ENCODE data around the gene ZC3H7A. TPM values are rescaled to one million over a fixed set of nuclear protein-coding genes. Genes with fewer than 3 reads are reported as not detected.
A peak's percentile ranks its signal among the peaks of the same experiment; 100 is the strongest.

Gene ZC3H7A
- total and polyA plus RNA-seq, 7 experiments from 2014 or later: 40.1 to 102 (median 87.1) TPM

DNA sequence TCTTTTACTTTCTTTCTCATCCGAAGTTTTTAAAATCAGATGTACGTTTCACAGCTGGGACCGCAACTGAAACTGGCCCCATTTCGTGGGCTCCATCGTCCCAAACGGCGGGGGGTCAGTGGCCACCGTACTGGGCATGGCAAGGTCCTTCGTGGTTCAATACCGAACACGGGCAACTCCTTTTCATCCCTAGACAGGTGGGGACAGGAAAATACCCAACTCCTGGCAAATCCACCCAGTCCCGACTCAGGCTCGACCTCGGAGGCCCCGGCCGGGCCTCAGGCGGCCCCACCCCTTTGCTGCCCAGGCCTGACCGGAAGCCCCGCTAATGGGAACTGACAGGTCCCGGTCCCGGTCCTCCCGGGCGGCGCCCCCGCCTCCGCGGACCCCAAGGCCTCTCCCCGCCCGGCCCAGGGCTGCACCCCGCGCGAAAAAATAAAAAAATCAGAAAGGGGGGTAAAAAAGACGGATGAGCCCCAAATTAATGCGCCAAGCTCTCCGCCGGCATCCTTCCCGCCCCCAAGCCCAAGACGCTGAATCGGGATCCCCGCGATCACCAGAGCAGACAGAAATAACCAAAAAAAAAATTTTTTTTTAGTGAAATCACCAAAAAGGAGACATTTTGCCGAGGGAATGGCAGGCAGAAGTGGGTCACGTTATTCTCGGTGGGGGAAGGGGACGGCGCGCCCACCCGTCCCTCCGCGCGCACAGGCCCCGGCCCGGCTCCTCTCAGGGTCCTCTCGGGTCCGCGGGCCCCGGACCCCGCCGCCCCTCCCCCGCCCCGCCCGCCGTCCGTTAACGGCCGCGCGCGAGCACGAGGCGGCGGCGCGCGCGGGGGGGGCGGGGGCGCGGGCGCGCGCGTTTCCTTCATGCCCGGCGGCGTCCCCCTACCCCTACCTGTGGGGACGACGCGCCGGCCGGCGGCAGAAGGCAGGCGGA, 562 bp downstream of the ZC3H7A start:
- H3K27me3 Mint-ChIP-seq: no peaks in the 10 kb centered on the region
- ATAC-seq: no peak
- H3K27ac ChIP-seq (ENCODE audit: low read depth, low read length): peak overlapping the region; percentile 97
- intact Hi-C loops (cut with micrococcal nuclease): loop anchor here (1.0 to 10.0 kb wide), 17 partner anchors 13 to 1052 kb away; partner anchors contain the start of genes CLEC16A (in 2 of the 2), RSL1D1 (in 2 of the 2), SNN (in 2 of the 2) and SOCS1 (in 2 of the 2)
- H3K9me3 ChIP-seq (ENCODE audit: control insufficient read depth in 2 of 3, low read length in 3 of 3): no peaks in the 10 kb centered on the region
- H3K27me3 ChIP-seq (ENCODE audit: control insufficient read depth in 2 of 2, insufficient read depth in 2 of 2, low read length in 2 of 2): no peaks in the 10 kb centered on the region
- peaks cover 0 to 6% (median 0%) of the 10 kb centered on the region in 3 experiments for H3K36me3 ChIP-seq (ENCODE audit: control insufficient read depth in 2 of 3, insufficient read depth in 3 of 3, low read length in 3 of 3)
- H3K4me1 Mint-ChIP-seq: peaks cover 60 to 86% (median 80%) of the 10 kb centered on the region in 7 donors
- H3K4me1 ChIP-seq (ENCODE audit: control insufficient read depth in 2 of 2, insufficient read depth in 2 of 2, low read length in 2 of 2): peaks cover 41 to 72% of the 10 kb centered on the region in 2 donors
- no peaks in the 10 kb centered on the region for H3K9me3 Mint-ChIP-seq
- DNase-seq: peak in 7 of 9 donors; percentile 25 to 54 (median 36)
- ChIA-PET POLR2A (interaction anchor here (0.6 to 4.9 kb wide), 16 partner anchors 13 to 855 kb away, joined by 3 to 109 read pairs (median 4); partner anchors contain the start of genes GSPT1 and TXNDC11), CTCF (interaction anchor here (0.7 to 4.0 kb wide), 7 partner anchors 11 to 214 kb away, joined by 3 to 35 read pairs (median 8); partner anchors contain the start of gene TXNDC11)
- H3K27ac Mint-ChIP-seq: peak overlapping the region; percentile 87 to 99 (median 96)
- H3K4me3 ChIP-seq (ENCODE audit: low read length): peak overlapping the region; percentile 81
- peaks cover 0 to 30% (median 0%) of the 10 kb centered on the region in 5 donors for H3K36me3 Mint-ChIP-seq
- H3K4me3 Mint-ChIP-seq: peak overlapping the region; percentile 83 to 97 (median 92)

DNA sequence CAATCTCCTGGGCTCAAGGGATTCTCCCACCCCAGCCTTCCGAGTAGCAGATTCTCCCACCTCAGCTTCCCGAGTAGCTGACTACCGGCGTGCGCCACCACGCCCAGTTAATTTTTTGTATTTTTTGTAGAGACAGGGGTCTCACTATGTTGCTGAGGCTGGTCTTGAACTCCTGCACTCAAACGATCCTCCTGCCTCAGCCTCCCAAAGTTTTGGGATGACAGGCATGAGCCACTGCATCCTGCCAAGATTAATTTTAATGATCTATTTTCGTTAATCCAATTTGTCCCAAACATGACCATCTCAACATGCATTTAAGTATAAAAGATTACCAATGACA, 1.2 kb downstream of the ZC3H7A start:
- ChIA-PET POLR2A (interaction anchor here (1.0 to 4.9 kb wide), 5 partner anchors 12 to 78 kb away, joined by 3 to 109 read pairs (median 17); partner anchors contain the start of gene TXNDC11), CTCF (interaction anchor here (4.0 kb wide), 1 partner anchor 10 kb away, joined by 35 read pairs; no protein-coding TSS in a partner anchor)
- Mint-ChIP-seq H3K27ac (peak overlapping the region; percentile 87 to 98 (median 94)), H3K36me3 (peaks cover 0 to 33% (median 5%) of the 10 kb centered on the region in 5 donors), H3K27me3 (no peaks in the 10 kb centered on the region), H3K4me3 (peak overlapping the region; percentile 83 to 97 (median 92)), H3K9me3 (no peaks in the 10 kb centered on the region), H3K4me1 (peaks cover 66 to 90% (median 82%) of the 10 kb centered on the region in 7 donors)
- peaks cover 41 to 74% of the 10 kb centered on the region in 2 donors for H3K4me1 ChIP-seq (ENCODE audit: control insufficient read depth in 2 of 2, insufficient read depth in 2 of 2, low read length in 2 of 2)
- intact Hi-C loops (cut with micrococcal nuclease): loop anchor here (2.0 to 10.0 kb wide), 12 partner anchors 17 to 1051 kb away; partner anchors contain the start of genes SNN (in 2 of the 2), SOCS1 (in 2 of the 2), LITAF (in 1 of the 2) and NUBP1 (in 1 of the 2)
- no peaks in the 10 kb centered on the region for H3K27me3 ChIP-seq (ENCODE audit: control insufficient read depth in 2 of 2, insufficient read depth in 2 of 2, low read length in 2 of 2)
- ATAC-seq (no peak), DNase-seq (no peak)
- H3K36me3 ChIP-seq (ENCODE audit: control insufficient read depth in 2 of 3, insufficient read depth in 3 of 3, low read length in 3 of 3): peaks cover 0 to 6% (median 0%) of the 10 kb centered on the region in 3 experiments
- peak overlapping the region; percentile 97 for H3K27ac ChIP-seq (ENCODE audit: low read depth, low read length)
- peak overlapping the region; percentile 81 for H3K4me3 ChIP-seq (ENCODE audit: low read length)
- H3K9me3 ChIP-seq (ENCODE audit: control insufficient read depth in 2 of 3, low read length in 3 of 3): no peaks in the 10 kb centered on the region

DNA sequence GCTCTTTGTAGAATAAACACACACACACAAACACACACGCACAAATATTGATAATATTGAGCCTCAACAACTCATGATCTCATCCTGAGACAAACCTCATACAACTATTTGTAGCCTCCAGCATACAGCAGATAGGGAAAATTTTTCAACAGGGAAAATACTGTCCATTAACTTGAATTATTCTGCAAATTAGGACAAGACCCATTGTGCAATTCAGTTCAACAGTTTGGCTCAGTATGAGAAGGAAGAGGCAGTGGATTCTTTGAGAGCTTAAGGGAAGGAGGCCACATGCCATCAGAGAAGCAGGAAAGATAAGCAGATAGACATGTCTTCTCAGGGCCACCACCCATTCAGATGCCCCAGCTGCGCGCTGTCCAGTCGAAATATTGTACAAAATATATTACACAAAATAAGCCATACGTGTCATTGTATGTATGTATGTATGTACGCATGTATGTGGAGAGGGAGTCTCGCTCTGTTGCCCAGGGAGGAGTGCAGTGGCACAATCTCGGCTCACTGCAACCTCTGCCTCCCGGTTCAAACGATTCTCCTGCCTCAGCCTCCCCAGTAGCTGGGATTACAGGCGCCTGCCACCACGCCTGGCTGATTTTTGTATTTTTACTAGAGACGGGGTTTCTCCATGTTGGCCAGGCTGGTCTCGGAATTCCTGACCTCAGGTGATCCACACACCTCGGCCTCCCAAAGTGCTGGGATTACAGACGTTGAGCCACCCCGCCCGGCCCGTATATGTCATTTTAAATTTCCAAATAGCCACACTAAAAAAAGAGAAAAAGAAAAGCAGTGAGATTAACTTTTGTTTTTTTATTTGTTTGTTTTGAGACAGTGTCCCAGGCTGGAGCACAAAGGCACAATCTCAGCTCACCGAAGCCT, 1.8 kb downstream of the ZC3H7A start:
- H3K4me1 ChIP-seq (ENCODE audit: control insufficient read depth in 2 of 2, insufficient read depth in 2 of 2, low read length in 2 of 2): peaks cover 41 to 68% of the 10 kb centered on the region in 2 donors
- peaks cover 66 to 87% (median 80%) of the 10 kb centered on the region in 7 donors for H3K4me1 Mint-ChIP-seq
- H3K36me3 Mint-ChIP-seq: peaks cover 0 to 32% (median 8%) of the 10 kb centered on the region in 5 donors
- H3K27me3 ChIP-seq (ENCODE audit: control insufficient read depth in 2 of 2, insufficient read depth in 2 of 2, low read length in 2 of 2): no peaks in the 10 kb centered on the region
- DNase-seq (no peak), ATAC-seq (no peak)
- no peaks in the 10 kb centered on the region for H3K27me3 Mint-ChIP-seq
- no peaks in the 10 kb centered on the region for H3K9me3 ChIP-seq (ENCODE audit: control insufficient read depth in 2 of 3, low read length in 3 of 3)
- intact Hi-C loops (cut with micrococcal nuclease): loop anchor here (5.0 to 10.0 kb wide), 9 partner anchors 33 to 1050 kb away; partner anchors contain the start of genes LITAF (in 1 of the 2), NUBP1 (in 1 of the 2), RMI2 (in 1 of the 2) and SNN (in 1 of the 2)
- ChIA-PET POLR2A (interaction anchor here (1.0 to 4.9 kb wide), 3 partner anchors 11 to 77 kb away, joined by 4 to 109 read pairs (median 67); partner anchors contain the start of gene TXNDC11), CTCF (interaction anchor here (4.0 kb wide), 1 partner anchor 9 kb away, joined by 35 read pairs; no protein-coding TSS in a partner anchor)
- peak overlapping the region; percentile 87 to 98 (median 94) for H3K27ac Mint-ChIP-seq
- no peaks in the 10 kb centered on the region for H3K9me3 Mint-ChIP-seq
- H3K27ac ChIP-seq (ENCODE audit: low read depth, low read length): peak overlapping the region; percentile 97
- peak overlapping the region; percentile 81 for H3K4me3 ChIP-seq (ENCODE audit: low read length)
- H3K4me3 Mint-ChIP-seq: peak overlapping the region; percentile 83 to 97 (median 92)
- peaks cover 0 to 6% (median 0%) of the 10 kb centered on the region in 3 experiments for H3K36me3 ChIP-seq (ENCODE audit: control insufficient read depth in 2 of 3, insufficient read depth in 3 of 3, low read length in 3 of 3)

DNA sequence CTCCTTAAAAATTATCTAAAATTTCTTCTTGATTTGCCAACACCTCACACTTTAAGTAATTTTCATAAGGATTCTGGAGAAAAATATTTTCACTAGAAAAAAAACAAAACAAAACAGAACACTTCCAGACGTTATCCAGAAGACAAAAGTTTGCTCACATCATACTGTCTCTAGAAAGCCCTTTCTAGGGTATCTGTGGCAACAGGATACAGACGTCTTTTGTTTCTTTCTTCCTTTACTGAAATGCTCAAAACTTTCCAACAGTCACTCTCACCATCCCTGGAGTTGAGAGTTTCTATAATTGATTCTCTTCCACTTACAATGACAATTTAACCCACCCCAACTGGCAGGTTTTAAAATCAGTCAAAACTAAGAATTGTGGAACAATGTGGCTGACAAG, 2.6 kb downstream of the ZC3H7A start:
- H3K4me3 Mint-ChIP-seq: peak overlapping the region; percentile 83 to 97 (median 92)
- no peaks in the 10 kb centered on the region for H3K27me3 Mint-ChIP-seq
- Histone ChIP-seq H3K4me3 (ENCODE audit: low read length) (no peak overlapping the region), H3K4me1 (ENCODE audit: control insufficient read depth in 2 of 2, insufficient read depth in 2 of 2, low read length in 2 of 2) (peaks cover 41 to 63% of the 10 kb centered on the region in 2 donors), H3K9me3 (ENCODE audit: control insufficient read depth in 2 of 3, low read length in 3 of 3) (no peaks in the 10 kb centered on the region), H3K36me3 (ENCODE audit: control insufficient read depth in 2 of 3, insufficient read depth in 3 of 3, low read length in 3 of 3) (peaks cover 0 to 6% (median 0%) of the 10 kb centered on the region in 3 experiments), H3K27ac (ENCODE audit: low read depth, low read length) (peak overlapping the region; percentile 97), H3K27me3 (ENCODE audit: control insufficient read depth in 2 of 2, insufficient read depth in 2 of 2, low read length in 2 of 2) (no peaks in the 10 kb centered on the region)
- peak overlapping the region; percentile 87 to 98 (median 94) for H3K27ac Mint-ChIP-seq
- ChIA-PET CTCF (interaction anchor here (1.3 kb wide), 1 partner anchor 12 kb away, joined by 4 read pairs; no protein-coding TSS in a partner anchor), POLR2A (interaction anchor here (0.5 to 1.7 kb wide), 2 partner anchors 10 to 106 kb away, joined by 3 to 9 read pairs; no protein-coding TSS in a partner anchor)
- ATAC-seq (no peak), DNase-seq (peak in 2 of 9 donors; percentile 12 to 30)
- H3K36me3 Mint-ChIP-seq: peaks cover 0 to 29% (median 9%) of the 10 kb centered on the region in 5 donors
- intact Hi-C loops (cut with micrococcal nuclease): loop anchor here (10.0 kb wide), 2 partner anchors 210 to 1050 kb away; partner anchors contain the start of genes LITAF (in 1 of the 2) and NUBP1 (in 1 of the 2)
- peaks cover 62 to 85% (median 76%) of the 10 kb centered on the region in 7 donors for H3K4me1 Mint-ChIP-seq
- no peaks in the 10 kb centered on the region for H3K9me3 Mint-ChIP-seq

DNA sequence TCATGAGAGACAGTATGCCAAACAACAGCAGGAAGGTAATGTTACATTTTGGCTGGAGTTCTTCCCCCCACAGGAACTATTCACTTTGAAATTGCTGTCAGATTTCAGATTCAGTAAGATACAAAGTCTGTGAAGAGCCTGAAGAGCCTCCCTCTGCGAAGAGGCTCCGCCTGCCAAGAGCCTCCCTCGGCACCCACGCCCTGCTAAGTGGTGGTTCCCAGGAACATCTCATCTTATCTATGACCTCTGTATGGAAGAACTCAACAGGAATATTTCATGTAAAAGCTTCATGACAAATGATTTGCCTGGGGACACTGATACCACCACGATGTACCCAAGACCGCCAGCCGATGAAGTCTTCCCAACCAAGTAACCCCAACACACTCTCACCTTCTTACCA, 3.2 kb downstream of the ZC3H7A start:
- intact Hi-C loops (cut with micrococcal nuclease): loop anchor here (10.0 kb wide), 2 partner anchors 209 to 1049 kb away; partner anchors contain the start of genes LITAF (in 1 of the 2) and NUBP1 (in 1 of the 2)
- Histone ChIP-seq H3K4me3 (ENCODE audit: low read length) (no peak overlapping the region), H3K27me3 (ENCODE audit: control insufficient read depth in 2 of 2, insufficient read depth in 2 of 2, low read length in 2 of 2) (no peaks in the 10 kb centered on the region), H3K36me3 (ENCODE audit: control insufficient read depth in 2 of 3, insufficient read depth in 3 of 3, low read length in 3 of 3) (peaks cover 0 to 6% (median 0%) of the 10 kb centered on the region in 3 experiments), H3K4me1 (ENCODE audit: control insufficient read depth in 2 of 2, insufficient read depth in 2 of 2, low read length in 2 of 2) (peaks cover 39 to 63% of the 10 kb centered on the region in 2 donors), H3K9me3 (ENCODE audit: control insufficient read depth in 2 of 3, low read length in 3 of 3) (no peaks in the 10 kb centered on the region), H3K27ac (ENCODE audit: low read depth, low read length) (peak overlapping the region; percentile 97)
- ATAC-seq: no peak
- Mint-ChIP-seq H3K4me1 (peaks cover 60 to 85% (median 74%) of the 10 kb centered on the region in 7 donors), H3K4me3 (peak overlapping the region; percentile 80 to 95 (median 90)), H3K27ac (peak overlapping the region; percentile 87 to 98 (median 94)), H3K27me3 (no peaks in the 10 kb centered on the region), H3K9me3 (no peaks in the 10 kb centered on the region), H3K36me3 (peaks cover 0 to 31% (median 9%) of the 10 kb centered on the region in 5 donors)
- peak in 1 of 9 donors; percentile 30 for DNase-seq
- POLR2A ChIA-PET: interaction anchor here (0.5 to 1.7 kb wide), 4 partner anchors 9 to 105 kb away, joined by 3 to 11 read pairs (median 6); partner anchors contain the start of gene TXNDC11
- CTCF ChIA-PET: interaction anchor here (1.3 kb wide), 1 partner anchor 11 kb away, joined by 4 read pairs; no protein-coding TSS in a partner anchor

Data from naive thymus-derived CD4-positive, alpha-beta T cell (primary cell).